Left lung (tissue), 10 donors: ENCODE measurements around the gene DUS3L. TPM values are rescaled to one million over a fixed set of nuclear protein-coding genes. Genes with fewer than 3 reads are reported as not detected.

Experiments used
- ATAC-seq: fragments of 200-7000 bp; cut with Tn5 transposase; one replicate; pipeline ENCODE4 v1.9.1; 2020; ENCODE audit warnings: moderate library complexity
- DNase-seq, 4 donors: peaks; one replicate each; pipeline ENCODE4 v3.0.0-alpha.2; 2013 to 2020
- H3K27ac ChIP-seq, 2 donors: fragments of 200-600 bp; sonication (generic) in 1 of 2; one replicate each; pipeline versions ENCODE4 v1.5.0 to v1.8.0; 2020 to 2021
- H3K27me3 ChIP-seq, 2 donors: fragments of 200-600 bp; sonication (generic) in 1 of 2; one replicate each; pipeline versions ENCODE4 v1.5.0 to v1.8.0; 2020 to 2021
- H3K36me3 ChIP-seq, 2 donors: fragments of 200-600 bp; sonication (generic) in 1 of 2; one replicate each; pipeline versions ENCODE4 v1.5.0 to v1.8.0; 2020 to 2021
- H3K4me1 ChIP-seq, 2 donors: fragments of 200-600 bp; one replicate each; pipeline ENCODE4 v1.8.0; 2021
- H3K4me3 ChIP-seq, 2 donors: fragments of 200-600 bp; sonication (generic) in 1 of 2; one replicate each; pipeline versions ENCODE4 v1.5.0 to v1.8.0; 2020 to 2021; ENCODE audit warnings: mild to moderate bottlenecking in 1 of 2
- H3K9me3 ChIP-seq, 2 donors: fragments of 200-600 bp; sonication (generic) in 1 of 2; one replicate each; pipeline versions ENCODE4 v1.5.0 to v1.8.0; 2020 to 2021
- intact Hi-C, 2 donors: fragments of 100-400 bp; cut with DNase I; formaldehyde crosslinking; loops; one replicate each; pipeline versions ENCODE4 v1.11.2 to v1.14.2; 2022
- polyA plus RNA-seq, 6 donors: library from polyadenylated mRNA; unstranded; fragments of 120-200 nt; gene quantifications; one replicate each; pipeline ENCODE4 v1.2.1, GENCODE V29; 2013; ENCODE audit not compliant: insufficient read length in 6 of 6
- total RNA-seq, 2 donors: library from RNA; stranded (reverse); fragmentation: NEBNext Ultra II Directional; extraction: Animal tissue kit (Norgen Biotek cat#: 25700); gene quantifications; one replicate each; pipeline ENCODE4 v1.2.1, GENCODE V29; 2021
- TF ChIP-seq, protein P1 (sequence below), 2 donors: fragments of 200-600 bp; sonication (generic) in 1 of 2; IDR thresholded peaks; one replicate each; pipeline versions ENCODE4 v1.5.0 to v1.8.0; 2021; ENCODE audit warnings: antibody characterized with exemption in 2 of 2
- donor health status: DM: no; HTN: yes; CAD: no.
- donor health status: DM: no; HTN: no; CAD: no.

Gene DUS3L
- total and polyA plus RNA-seq, 8 donors, result 15.8 to 38.4 (median 24.9) TPM

DNA sequence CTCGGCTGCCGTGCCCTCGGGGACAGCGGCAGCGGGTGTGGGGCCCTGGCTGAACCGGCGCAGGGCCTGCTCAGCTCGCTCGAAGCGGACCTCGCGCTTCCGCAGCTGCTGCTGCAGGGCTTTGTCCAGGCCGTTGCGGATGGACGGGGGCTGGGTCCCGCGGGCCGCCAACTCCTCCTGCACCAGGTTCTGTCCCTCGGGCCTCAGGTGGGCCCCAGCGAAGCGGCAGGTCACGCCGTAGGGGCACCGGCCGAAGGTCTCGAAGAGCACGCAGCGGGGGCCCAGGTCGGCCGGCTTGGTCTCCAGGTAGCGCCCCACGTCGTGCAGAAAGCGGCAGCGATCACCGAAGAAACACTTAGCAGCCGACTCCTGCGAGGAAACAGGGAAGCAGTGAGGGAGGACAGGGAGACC is 1.6 kb downstream of the DUS3L start:
- Histone ChIP-seq H3K4me3 (no peak overlapping the region), H3K36me3 (peaks cover 0 to 58% of the 10 kb centered on the region in 2 donors), H3K27ac (no peak overlapping the region), H3K9me3 (no peaks in the 10 kb centered on the region), H3K27me3 (no peaks in the 10 kb centered on the region), H3K4me1 (peaks cover 4 to 10% of the 10 kb centered on the region in 2 donors)
- TF ChIP-seq, protein P1, sequence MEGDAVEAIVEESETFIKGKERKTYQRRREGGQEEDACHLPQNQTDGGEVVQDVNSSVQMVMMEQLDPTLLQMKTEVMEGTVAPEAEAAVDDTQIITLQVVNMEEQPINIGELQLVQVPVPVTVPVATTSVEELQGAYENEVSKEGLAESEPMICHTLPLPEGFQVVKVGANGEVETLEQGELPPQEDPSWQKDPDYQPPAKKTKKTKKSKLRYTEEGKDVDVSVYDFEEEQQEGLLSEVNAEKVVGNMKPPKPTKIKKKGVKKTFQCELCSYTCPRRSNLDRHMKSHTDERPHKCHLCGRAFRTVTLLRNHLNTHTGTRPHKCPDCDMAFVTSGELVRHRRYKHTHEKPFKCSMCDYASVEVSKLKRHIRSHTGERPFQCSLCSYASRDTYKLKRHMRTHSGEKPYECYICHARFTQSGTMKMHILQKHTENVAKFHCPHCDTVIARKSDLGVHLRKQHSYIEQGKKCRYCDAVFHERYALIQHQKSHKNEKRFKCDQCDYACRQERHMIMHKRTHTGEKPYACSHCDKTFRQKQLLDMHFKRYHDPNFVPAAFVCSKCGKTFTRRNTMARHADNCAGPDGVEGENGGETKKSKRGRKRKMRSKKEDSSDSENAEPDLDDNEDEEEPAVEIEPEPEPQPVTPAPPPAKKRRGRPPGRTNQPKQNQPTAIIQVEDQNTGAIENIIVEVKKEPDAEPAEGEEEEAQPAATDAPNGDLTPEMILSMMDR (IDR thresholded peaks at IDR 0.05), result no peak
- ATAC-seq (no peak), DNase-seq (peak in 1 of 4 donors; percentile 81)
- intact Hi-C loops, result no loop called here

DNA sequence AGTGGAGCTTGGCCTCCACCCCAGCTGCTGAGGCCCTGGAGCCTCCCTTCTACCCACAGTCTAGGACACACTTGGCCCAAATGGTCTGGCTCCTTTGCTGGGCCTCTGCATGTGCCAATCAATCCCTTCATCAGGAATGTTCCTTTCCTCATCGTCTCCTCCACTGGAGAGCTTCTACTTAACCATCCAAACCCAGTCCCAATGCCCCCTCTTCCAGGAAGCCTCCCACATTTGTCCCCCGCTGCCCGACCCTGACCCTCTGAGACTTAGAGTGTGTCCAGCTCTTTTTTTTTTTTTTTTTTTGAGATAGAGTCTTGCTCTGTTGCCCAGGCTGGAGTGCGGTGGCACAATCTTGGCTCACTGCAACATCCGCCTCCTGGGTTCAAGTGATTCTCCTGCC is 2.5 kb downstream of the DUS3L start:
- H3K9me3 ChIP-seq, result no peaks in the 10 kb centered on the region
- peaks cover 0 to 66% of the 10 kb centered on the region in 2 donors for H3K36me3 ChIP-seq
- DNase-seq (no peak), ATAC-seq (no peak)
- H3K27ac ChIP-seq, result no peak overlapping the region
- intact Hi-C loops, result no loop called here
- no peak overlapping the region for H3K4me3 ChIP-seq
- peaks cover 4 to 8% of the 10 kb centered on the region in 2 donors for H3K4me1 ChIP-seq
- no peaks in the 10 kb centered on the region for H3K27me3 ChIP-seq
- TF ChIP-seq, protein P1 (IDR thresholded peaks at IDR 0.05), result no peak

DNA sequence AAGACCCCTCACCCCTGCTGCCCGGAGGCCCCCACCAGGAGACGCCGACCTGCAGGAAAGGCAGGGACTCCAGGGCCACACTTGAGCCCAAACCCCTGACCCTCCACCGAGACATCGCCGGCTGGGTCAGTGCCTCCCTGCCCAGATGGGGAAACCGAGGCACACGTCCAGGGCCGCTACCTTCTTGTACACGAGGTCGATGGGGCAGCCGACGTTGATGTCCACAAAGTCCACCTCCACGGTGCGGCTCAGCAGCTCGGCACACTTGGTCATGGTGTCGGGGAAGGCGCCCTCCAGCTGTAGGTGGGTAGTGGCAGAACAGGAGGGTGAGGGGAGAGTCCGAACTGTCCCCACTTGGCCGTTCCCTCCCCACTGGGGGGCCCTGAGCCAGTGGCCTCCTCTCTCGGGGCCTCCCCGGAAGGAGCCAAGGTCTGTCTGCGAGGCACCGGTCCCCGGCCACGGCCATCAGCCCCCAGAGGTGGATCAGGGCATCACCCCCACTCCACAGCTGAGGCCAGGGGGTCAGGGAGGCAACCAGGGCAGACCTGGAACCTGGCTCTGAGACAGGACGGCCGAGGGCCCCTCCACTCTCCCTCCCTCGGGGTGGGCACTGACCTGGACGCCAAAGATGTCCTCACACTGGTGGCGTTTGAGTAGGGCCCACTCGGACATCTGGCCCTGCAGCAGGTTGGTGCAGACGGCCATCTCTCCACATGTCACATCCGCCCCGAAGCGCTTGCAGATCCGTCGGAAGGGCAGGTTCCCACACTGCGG is 3.4 kb downstream of the DUS3L start:
- H3K36me3 ChIP-seq, result peaks cover 0 to 74% of the 10 kb centered on the region in 2 donors

DNA sequence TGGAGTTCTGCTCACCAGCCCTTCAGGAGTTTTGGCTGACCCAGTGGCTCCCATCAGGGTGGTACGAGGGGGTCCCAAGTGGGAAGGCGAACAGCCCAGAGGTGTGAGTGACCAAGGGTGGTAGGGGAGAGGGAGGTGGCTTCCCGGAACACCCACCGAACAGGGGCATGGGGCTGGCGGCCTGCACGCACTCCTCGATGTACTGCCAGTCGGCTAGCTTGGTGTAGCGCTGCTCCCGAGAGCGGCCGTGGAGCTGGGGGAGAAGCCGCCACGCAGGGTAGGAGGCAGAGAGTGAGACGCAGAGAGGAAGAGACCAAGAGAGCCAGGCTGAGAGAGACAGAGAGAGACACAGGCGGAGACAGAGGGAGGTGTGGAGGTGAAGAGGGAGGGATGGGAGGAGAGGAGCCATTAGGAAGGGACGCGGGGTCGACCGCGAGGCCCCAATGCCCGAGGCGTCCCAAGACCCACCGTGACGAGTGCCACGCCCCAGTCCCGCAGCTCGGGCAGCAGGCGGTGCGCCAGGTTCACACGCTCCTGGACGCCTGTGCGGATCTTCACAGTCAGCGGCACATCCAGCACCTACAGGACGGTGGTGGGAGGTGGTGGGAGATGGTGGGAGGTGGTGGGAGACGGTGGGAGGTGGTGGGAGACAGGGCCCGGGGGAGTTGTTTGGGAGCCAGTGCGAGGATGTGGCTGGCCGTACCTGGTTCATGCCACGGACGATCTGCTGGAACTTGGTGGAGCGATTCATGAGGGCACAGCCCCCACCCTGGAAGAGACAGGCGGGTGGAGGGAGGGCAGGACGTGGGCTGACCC is 4.2 kb downstream of the DUS3L start:
- intact Hi-C loops, result no loop called here
- no peaks in the 10 kb centered on the region for H3K9me3 ChIP-seq
- DNase-seq (no peak), ATAC-seq (no peak)
- H3K27ac ChIP-seq, result no peak overlapping the region
- H3K4me1 ChIP-seq, result peaks cover 4 to 8% of the 10 kb centered on the region in 2 donors
- no peaks in the 10 kb centered on the region for H3K27me3 ChIP-seq
- peaks cover 0 to 76% of the 10 kb centered on the region in 2 donors for H3K36me3 ChIP-seq
- no peak overlapping the region for H3K4me3 ChIP-seq
- TF ChIP-seq, protein P1 (IDR thresholded peaks at IDR 0.05), result no peak

More for the DNA sequence above, 3.4 kb downstream of the DUS3L start:
- TF ChIP-seq, protein P1 (IDR thresholded peaks at IDR 0.05), result no peak
- Histone ChIP-seq H3K27me3 (no peaks in the 10 kb centered on the region), H3K27ac (no peak overlapping the region), H3K4me3 (no peak overlapping the region), H3K9me3 (no peaks in the 10 kb centered on the region), H3K4me1 (peaks cover 4 to 8% of the 10 kb centered on the region in 2 donors)
- DNase-seq (peak in 1 of 4 donors; percentile 78), ATAC-seq (no peak)
- intact Hi-C loops, result no loop called here

DNA sequence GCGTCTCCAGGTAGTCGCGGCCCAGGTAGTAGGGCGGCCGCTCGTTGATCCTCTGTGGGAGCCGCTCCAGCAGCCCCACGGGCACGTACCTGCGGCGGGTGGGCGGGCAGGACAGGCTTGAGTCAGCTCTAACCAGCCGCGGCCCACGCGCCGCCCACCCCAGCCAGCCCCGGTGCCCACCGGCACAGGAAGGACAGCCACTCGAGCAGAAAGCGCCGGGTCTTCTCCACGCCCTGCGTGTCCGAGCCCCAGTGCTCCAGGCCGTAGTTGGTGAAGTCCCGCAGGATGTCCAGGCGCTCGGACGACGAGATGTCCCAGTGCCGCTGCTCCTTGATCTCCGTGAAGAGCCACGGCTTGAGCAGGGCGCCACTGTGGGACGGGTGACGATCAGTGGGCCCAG is 5.5 kb downstream of the DUS3L start:
- H3K4me1 ChIP-seq, result peaks cover 4 to 8% of the 10 kb centered on the region in 2 donors
- no peaks in the 10 kb centered on the region for H3K9me3 ChIP-seq
- H3K36me3 ChIP-seq, result peaks cover 0 to 76% of the 10 kb centered on the region in 2 donors
- H3K4me3 ChIP-seq, result no peak overlapping the region
- no peak overlapping the region for H3K27ac ChIP-seq
- DNase-seq (peak in 1 of 4 donors; percentile 70), ATAC-seq (no peak)
- intact Hi-C loops, result no loop called here
- TF ChIP-seq, protein P1 (IDR thresholded peaks at IDR 0.05), result no peak
- H3K27me3 ChIP-seq, result no peaks in the 10 kb centered on the region
